CD14-positive monocyte (primary cell): ENCODE results near the gene C22orf15. TPM values are rescaled to one million over a fixed set of nuclear protein-coding genes. Genes with fewer than 3 reads are reported as not detected.

Experiments used
- DNase-seq, 3 donors: peaks; one replicate each; pipeline ENCODE4 v3.0.0-alpha.2; 2011 to 2022
- H2AFZ ChIP-seq: 2 replicates; pipeline ENCODE4 v1.6.0; 2012; ENCODE audit warnings: mild to moderate bottlenecking, low read depth, low read length, inconsistent platforms; ENCODE audit not compliant: insufficient read depth, poor library complexity, severe bottlenecking
- H3K27ac ChIP-seq, 2 donors: 1 replicate in 1 of 2; 2 replicates in 1 of 2; pipeline ENCODE4 v1.5.1; 2012 to 2013; ENCODE audit warnings: low read length in 2 of 2, control low read depth in 1 of 2, inconsistent platforms in 1 of 2, low read depth in 1 of 2, mild to moderate bottlenecking in 1 of 2
- H3K27me3 ChIP-seq, 2 donors: one replicate each; pipeline versions ENCODE4 v1.6.0 to v1.6.1; 2011 to 2013; ENCODE audit warnings: low read length in 2 of 2; ENCODE audit not compliant: control insufficient read depth in 2 of 2, insufficient read depth in 2 of 2
- H3K36me3 ChIP-seq, 2 donors: replicated peaks in 1 of 2; 1 replicate in 1 of 2; 2 replicates in 1 of 2; pipeline versions ENCODE4 v1.5.1 to v1.6.1; 2012 to 2013; ENCODE audit warnings: low read length in 2 of 2, control low read depth in 1 of 2, inconsistent platforms in 1 of 2, mild to moderate bottlenecking in 1 of 2; ENCODE audit not compliant: insufficient read depth in 2 of 2, control insufficient read depth in 1 of 2
- H3K4me1 ChIP-seq, 2 donors: 1 replicate in 1 of 2; 2 replicates in 1 of 2; pipeline versions ENCODE4 v1.5.1 to v1.6.1; 2012 to 2013; ENCODE audit warnings: low read length in 2 of 2, control low read depth in 1 of 2, inconsistent platforms in 1 of 2, mild to moderate bottlenecking in 1 of 2, moderate library complexity in 1 of 2; ENCODE audit not compliant: insufficient read depth in 2 of 2, control insufficient read depth in 1 of 2
- H3K4me2 ChIP-seq: replicated peaks from 2 replicates; pipeline ENCODE3; 2012; ENCODE audit warnings: low read length, moderate library complexity, mild to moderate bottlenecking; ENCODE audit not compliant: poor library complexity, severe bottlenecking; ENCODE audit errors: extremely low read depth
- H3K4me3 ChIP-seq, 3 experiments: fragments of 200-600 bp in 1 of 3; sonication (generic) in 1 of 3; replicated peaks in 1 of 3; 1 replicate in 2 of 3; 2 replicates in 1 of 3; pipeline ENCODE4 v1.5.1; 2011 to 2013; ENCODE audit warnings: low read length in 3 of 3, mild to moderate bottlenecking in 3 of 3, control low read depth in 2 of 3, low read depth in 2 of 3, inconsistent platforms in 1 of 3, moderate library complexity in 1 of 3
- H3K79me2 ChIP-seq: 2 replicates; pipeline ENCODE4 v1.6.0; 2012; ENCODE audit warnings: mild to moderate bottlenecking, control low read depth, inconsistent platforms, low read length, moderate library complexity; ENCODE audit not compliant: insufficient read depth
- H3K9ac ChIP-seq: 2 replicates; pipeline ENCODE4 v1.6.0; 2017; ENCODE audit warnings: low read length, mild to moderate bottlenecking; ENCODE audit not compliant: insufficient read depth, poor library complexity, severe bottlenecking
- H3K9me3 ChIP-seq, 2 donors: replicated peaks in 1 of 2; 1 replicate in 1 of 2; 2 replicates in 1 of 2; pipeline versions ENCODE4 v1.5.1 to v1.6.1; 2012 to 2013; ENCODE audit warnings: low read length in 2 of 2, control low read depth in 1 of 2; ENCODE audit not compliant: control insufficient read depth in 1 of 2, insufficient read depth in 1 of 2
- H4K20me1 ChIP-seq: 2 replicates; pipeline ENCODE4 v1.6.0; 2012; ENCODE audit warnings: mild to moderate bottlenecking, low read length, control low read depth, moderate library complexity; ENCODE audit not compliant: insufficient read depth
- H3K27ac Mint-ChIP-seq, 7 donors: one replicate each; pipeline ENCODE4 v1.8.0; 2020; ENCODE audit warnings: mild to moderate bottlenecking in 7 of 7, mixed read lengths in 7 of 7, moderate library complexity in 6 of 7, inconsistent platforms in 2 of 7
- H3K27me3 Mint-ChIP-seq, 3 donors: one replicate each; pipeline ENCODE4 v1.8.0; 2021 to 2022; ENCODE audit warnings: low read depth in 3 of 3, mild to moderate bottlenecking in 3 of 3, mixed read lengths in 3 of 3, moderate library complexity in 3 of 3, inconsistent platforms in 1 of 3
- H3K36me3 Mint-ChIP-seq, 2 donors: one replicate each; pipeline ENCODE4 v1.8.0; 2020; ENCODE audit warnings: mixed read lengths in 2 of 2, inconsistent platforms in 1 of 2, mild to moderate bottlenecking in 1 of 2
- H3K4me1 Mint-ChIP-seq: one replicate; pipeline ENCODE4 v1.8.0; 2020; ENCODE audit warnings: mild to moderate bottlenecking, mixed read lengths
- H3K4me3 Mint-ChIP-seq, 2 donors: one replicate each; pipeline ENCODE4 v1.8.0; 2020; ENCODE audit warnings: mild to moderate bottlenecking in 2 of 2, mixed read lengths in 2 of 2, moderate library complexity in 1 of 2
- H3K9me3 Mint-ChIP-seq, 7 donors: one replicate each; pipeline ENCODE4 v1.8.0; 2020 to 2022; ENCODE audit warnings: mixed read lengths in 7 of 7, mild to moderate bottlenecking in 6 of 7, moderate library complexity in 6 of 7, inconsistent platforms in 2 of 7
- WGBS: methylation state at CpG from one replicate; pipeline ENCODE4 v1.1.5; 2013; ENCODE audit warnings: missing lambda C conversion rate; ENCODE audit not compliant: insufficient coverage; 5-methylcytosine and 5-hydroxymethylcytosine counted together
- intact Hi-C, 2 donors: fragments of 100-400 bp; cut with micrococcal nuclease; formaldehyde crosslinking; loops; one replicate each; pipeline versions ENCODE4 v1.15.0 to v1.15.1; 2023
- polyA plus RNA-seq, 3 donors: library from polyadenylated mRNA; depleted of rRNA in 1 of 3; unstranded in 2 of 3; stranded (reverse) in 1 of 3; fragments of 300-500 nt in 2 of 3; fragments of >200 nt in 1 of 3; fragmentation: Illumina TruSeq in 2 of 3; gene quantifications; 1 replicate in 2 of 3; 2 replicates in 1 of 3; pipeline ENCODE4 v1.2.3, GENCODE V29; 2012 to 2021
- TF ChIP-seq, protein P1 (sequence below): fragments of 200-600 bp; IDR thresholded peaks from one replicate; pipeline ENCODE4 v1.8.0; 2022; ENCODE audit warnings: antibody characterized with exemption, mild to moderate bottlenecking

The C22orf15 gene
- polyA plus RNA-seq, 3 donors: 0.29 TPM; not detected in 2

DNA sequence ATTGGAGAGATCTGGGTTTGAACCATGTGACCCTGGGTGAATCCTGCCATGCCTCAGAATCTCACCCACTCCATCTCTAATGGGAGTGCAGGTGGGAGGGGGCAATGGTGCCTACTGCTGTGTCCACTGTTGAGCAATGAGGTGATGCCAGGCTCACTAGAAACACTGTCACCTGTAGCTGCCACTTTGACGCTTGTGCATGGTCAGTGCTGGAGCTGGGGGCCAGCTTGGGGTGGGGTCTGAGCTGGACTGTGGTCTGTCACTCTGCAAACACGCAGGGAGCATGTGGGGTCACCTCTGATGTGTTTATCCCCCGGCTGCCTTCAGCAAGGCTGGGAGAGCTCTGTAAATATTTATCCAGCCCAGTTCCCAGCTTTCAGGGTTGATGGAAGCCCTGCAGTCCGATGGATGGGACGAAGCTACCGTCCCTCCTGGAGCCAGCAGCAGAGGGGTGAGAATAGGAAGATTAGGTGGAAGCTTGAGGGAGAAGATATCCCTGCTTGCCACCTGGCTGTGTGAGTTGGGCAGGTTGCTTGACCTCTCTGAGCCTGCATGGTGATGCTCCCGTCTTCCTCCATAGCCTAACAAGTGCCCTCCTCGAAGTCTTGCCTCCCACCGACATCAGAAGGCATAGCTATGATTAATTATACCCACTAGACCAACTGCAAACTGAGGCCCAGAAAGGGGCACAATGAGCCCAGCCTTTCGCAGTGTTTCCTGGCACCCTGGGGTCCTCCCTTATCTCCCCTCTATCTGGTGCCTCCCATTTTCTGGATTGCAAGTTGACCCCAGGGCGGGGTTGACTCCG is 11.5 kb downstream of the C22orf15 start:
- H3K27ac ChIP-seq: no peak overlapping the region
- TF ChIP-seq, protein P1, sequence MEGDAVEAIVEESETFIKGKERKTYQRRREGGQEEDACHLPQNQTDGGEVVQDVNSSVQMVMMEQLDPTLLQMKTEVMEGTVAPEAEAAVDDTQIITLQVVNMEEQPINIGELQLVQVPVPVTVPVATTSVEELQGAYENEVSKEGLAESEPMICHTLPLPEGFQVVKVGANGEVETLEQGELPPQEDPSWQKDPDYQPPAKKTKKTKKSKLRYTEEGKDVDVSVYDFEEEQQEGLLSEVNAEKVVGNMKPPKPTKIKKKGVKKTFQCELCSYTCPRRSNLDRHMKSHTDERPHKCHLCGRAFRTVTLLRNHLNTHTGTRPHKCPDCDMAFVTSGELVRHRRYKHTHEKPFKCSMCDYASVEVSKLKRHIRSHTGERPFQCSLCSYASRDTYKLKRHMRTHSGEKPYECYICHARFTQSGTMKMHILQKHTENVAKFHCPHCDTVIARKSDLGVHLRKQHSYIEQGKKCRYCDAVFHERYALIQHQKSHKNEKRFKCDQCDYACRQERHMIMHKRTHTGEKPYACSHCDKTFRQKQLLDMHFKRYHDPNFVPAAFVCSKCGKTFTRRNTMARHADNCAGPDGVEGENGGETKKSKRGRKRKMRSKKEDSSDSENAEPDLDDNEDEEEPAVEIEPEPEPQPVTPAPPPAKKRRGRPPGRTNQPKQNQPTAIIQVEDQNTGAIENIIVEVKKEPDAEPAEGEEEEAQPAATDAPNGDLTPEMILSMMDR: no peak
- DNase-seq: no peak
- WGBS: 95% methylated on average over 8 of the region's 12 CpGs
- intact Hi-C loops: no loop called here
- no peaks in the 10 kb centered on the region for H3K79me2 ChIP-seq
- peaks cover 30 to 31% (median 31%) of the 10 kb centered on the region in 3 donors for H3K27me3 Mint-ChIP-seq
- no peaks in the 10 kb centered on the region for H3K36me3 ChIP-seq
- H2AFZ ChIP-seq: no peak overlapping the region
- no peak overlapping the region for H3K4me3 ChIP-seq
- no peaks in the 10 kb centered on the region for H4K20me1 ChIP-seq
- no peak overlapping the region for H3K27ac Mint-ChIP-seq
- H3K4me2 ChIP-seq: no peak overlapping the region
- peaks cover 0 to 5% of the 10 kb centered on the region in 2 donors for H3K36me3 Mint-ChIP-seq
- peaks cover 8% of the 10 kb centered on the region for H3K4me1 Mint-ChIP-seq
- peaks cover 0 to 6% (median 3%) of the 10 kb centered on the region in 7 donors for H3K9me3 Mint-ChIP-seq
- no peaks in the 10 kb centered on the region for H3K9me3 ChIP-seq
- no peak overlapping the region for H3K4me3 Mint-ChIP-seq
- peaks cover 7 to 23% of the 10 kb centered on the region in 2 donors for H3K27me3 ChIP-seq
- H3K4me1 ChIP-seq: peaks cover 10 to 16% of the 10 kb centered on the region in 2 donors
- H3K9ac ChIP-seq: no peak overlapping the region

DNA sequence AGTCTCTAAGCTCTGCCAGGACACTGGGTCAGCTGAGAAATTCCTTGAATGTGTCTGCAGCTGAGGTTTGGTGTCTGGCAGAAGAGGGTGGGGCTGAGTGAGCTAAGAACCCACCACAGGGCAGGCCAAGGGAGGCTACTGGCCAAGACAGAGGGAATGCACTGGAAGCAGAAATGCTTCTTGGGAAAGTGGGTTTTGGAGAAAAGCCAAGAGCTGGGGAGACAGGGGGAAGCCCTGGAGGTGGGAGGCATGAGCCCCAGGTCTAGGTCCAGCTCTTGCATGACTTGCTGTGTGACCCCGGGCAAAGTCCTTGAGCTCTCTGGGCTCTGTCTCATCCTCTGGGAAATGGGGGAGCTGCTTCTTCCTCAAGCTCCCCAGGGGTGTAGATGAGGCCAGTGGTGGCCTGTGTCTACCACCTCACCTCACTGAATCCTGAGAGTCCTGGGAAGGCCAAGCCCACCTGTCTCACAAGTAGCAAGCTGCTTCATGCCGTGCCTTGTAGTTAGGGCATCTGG is 12.2 kb downstream of the C22orf15 start:
- Mint-ChIP-seq H3K27ac (peak overlapping the region in 1 of 7 donors; percentile 32), H3K4me1 (peaks cover 8% of the 10 kb centered on the region), H3K4me3 (no peak overlapping the region), H3K36me3 (peaks cover 0 to 5% of the 10 kb centered on the region in 2 donors), H3K27me3 (peaks cover 29 to 31% (median 30%) of the 10 kb centered on the region in 3 donors), H3K9me3 (peaks cover 0 to 6% (median 3%) of the 10 kb centered on the region in 7 donors)
- Histone ChIP-seq H3K4me2 (no peak overlapping the region), H2AFZ (no peak overlapping the region), H3K36me3 (no peaks in the 10 kb centered on the region), H4K20me1 (no peaks in the 10 kb centered on the region), H3K27me3 (peaks cover 7 to 23% of the 10 kb centered on the region in 2 donors), H3K9ac (no peak overlapping the region), H3K4me3 (no peak overlapping the region), H3K9me3 (no peaks in the 10 kb centered on the region), H3K27ac (no peak overlapping the region), H3K79me2 (no peaks in the 10 kb centered on the region), H3K4me1 (peaks cover 10 to 16% of the 10 kb centered on the region in 2 donors)
- TF ChIP-seq, protein P1: no peak
- no CpG with 5 or more reads among the region's 2 CpGs for WGBS
- intact Hi-C loops: no loop called here
- no peak for DNase-seq
